H1 (cell line): ENCODE results near the gene NEDD9. TPM values are rescaled to one million over a fixed set of nuclear protein-coding genes. Genes with fewer than 3 reads are reported as not detected.

Experiments
- CTCF ChIA-PET: fragments of 300-600 bp; sonication (Branson Sonifier 250); formaldehyde crosslinking; loops from one replicate; lab custom pipeline; 2021; ENCODE audit not compliant: partially characterized antibody; lab: Charles Lee
- POLR2A ChIA-PET: fragments of 300-600 bp; sonication (Branson Sonifier 250); formaldehyde crosslinking; loops from one replicate; lab custom pipeline; 2021; ENCODE audit warnings: inconsistent platforms; ENCODE audit not compliant: partially characterized antibody; lab: Charles Lee
- DNase-seq, 2 experiments: peaks; one replicate each; pipeline versions ENCODE4 v3.0.0 to v3.0.0-alpha.2; 2010 to 2022; ENCODE audit warnings: low spot score in 2 of 2, low read depth in 1 of 2, mixed read lengths in 1 of 2
- FAIRE-seq: peaks from 2 replicates; lab custom pipeline; 2011; peaks lifted over from hg19 to GRCh38; lab: Jason Lieb, UNC
- H2AFZ ChIP-seq: 2 replicates; pipeline ENCODE4 v1.8.1; 2012; ENCODE audit warnings: low read length, inconsistent platforms
- H2AK5ac ChIP-seq: 2 replicates; pipeline ENCODE4 v1.6.1; 2013; ENCODE audit warnings: low read depth, low read length
- H2BK120ac ChIP-seq: replicated peaks from 2 replicates; pipeline ENCODE3; 2013; ENCODE audit warnings: low read depth, low read length, inconsistent platforms
- H2BK12ac ChIP-seq: 2 replicates; pipeline ENCODE4 v1.6.1; 2013; ENCODE audit warnings: low read depth, low read length
- H2BK15ac ChIP-seq: 2 replicates; pipeline ENCODE4 v1.6.1; 2013; ENCODE audit warnings: low read length
- H2BK20ac ChIP-seq: 2 replicates; pipeline ENCODE4 v1.6.1; 2013; ENCODE audit warnings: low read length
- H2BK5ac ChIP-seq: 2 replicates; pipeline ENCODE4 v1.6.1; 2013; ENCODE audit warnings: low read depth, low read length
- H3K14ac ChIP-seq: 2 replicates; pipeline ENCODE4 v1.6.1; 2013; ENCODE audit warnings: inconsistent platforms; ENCODE audit not compliant: insufficient read length
- H3K18ac ChIP-seq: 2 replicates; pipeline ENCODE4 v1.6.1; 2013; ENCODE audit warnings: low read length; ENCODE audit errors: extremely low read depth
- H3K23ac ChIP-seq: 2 replicates; pipeline ENCODE4 v1.6.1; 2013; ENCODE audit warnings: inconsistent platforms; ENCODE audit not compliant: insufficient read length
- H3K23me2 ChIP-seq: 2 replicates; pipeline ENCODE4 v1.6.1; 2013; ENCODE audit warnings: low read depth, low read length
- H3K27ac ChIP-seq: 2 replicates; pipeline ENCODE4 v1.6.1; 2011; ENCODE audit warnings: low read depth, low read length, inconsistent platforms
- H3K27me3 ChIP-seq, 4 experiments: replicated peaks in 1 of 4; 1 replicate in 1 of 4; 2 replicates in 3 of 4; pipeline versions ENCODE4 v1.6.1 to v1.8.1; 2011 to 2013; ENCODE audit warnings: low read length in 3 of 4, mild to moderate bottlenecking in 3 of 4, inconsistent platforms in 2 of 4, mixed read lengths in 2 of 4, moderate library complexity in 1 of 4; ENCODE audit not compliant: control insufficient read depth in 3 of 4, insufficient read depth in 3 of 4; ENCODE audit errors: extremely low read depth in 1 of 4
- H3K36me3 ChIP-seq, 4 experiments: 2 replicates each; pipeline versions ENCODE4 v1.6.1 to v1.8.1; 2011 to 2013; ENCODE audit warnings: mild to moderate bottlenecking in 4 of 4, low read length in 3 of 4, moderate library complexity in 2 of 4, control low read depth in 1 of 4, inconsistent platforms in 1 of 4; ENCODE audit not compliant: insufficient read depth in 4 of 4, control insufficient read depth in 2 of 4
- H3K4ac ChIP-seq: replicated peaks from 2 replicates; pipeline ENCODE3; 2013; ENCODE audit warnings: low read length, low read depth, mixed read lengths, inconsistent platforms; ENCODE audit not compliant: insufficient read length
- H3K4me1 ChIP-seq, 4 experiments: replicated peaks in 1 of 4; 1 replicate in 1 of 4; 2 replicates in 3 of 4; pipeline versions ENCODE4 v1.6.1 to v1.8.1; 2011 to 2013; ENCODE audit warnings: low read length in 3 of 4, inconsistent platforms in 2 of 4, mixed read lengths in 1 of 4; ENCODE audit not compliant: insufficient read depth in 4 of 4, control insufficient read depth in 3 of 4
- H3K4me2 ChIP-seq, 2 experiments: 2 replicates each; pipeline versions ENCODE4 v1.6.1 to v1.8.1; 2011 to 2013; ENCODE audit warnings: low read depth in 2 of 2, low read length in 2 of 2, control low read depth in 1 of 2, inconsistent platforms in 1 of 2, mild to moderate bottlenecking in 1 of 2; ENCODE audit not compliant: insufficient read depth in 1 of 2
- H3K4me3 ChIP-seq, 4 experiments: fragments of 200-600, 300-600 bp in 1 of 4; sonication (generic), shearing (Covaris generic), sonication (Bioruptor Twin) in 1 of 4; 2 replicates each; pipeline versions ENCODE4 v1.5.1 to v1.8.1; 2011 to 2016; ENCODE audit warnings: low read length in 4 of 4, low read depth in 3 of 4, control low read depth in 2 of 4, inconsistent platforms in 2 of 4, mild to moderate bottlenecking in 2 of 4, mixed read lengths in 1 of 4, moderate library complexity in 1 of 4; ENCODE audit not compliant: insufficient read depth in 2 of 4; ENCODE audit errors: extremely low read depth in 1 of 4
- H3K56ac ChIP-seq: replicated peaks from 2 replicates; pipeline ENCODE3; 2013; ENCODE audit warnings: low read depth, mild to moderate bottlenecking, mixed read lengths, low read length, inconsistent platforms; ENCODE audit not compliant: insufficient read length
- H3K79me1 ChIP-seq: 2 replicates; pipeline ENCODE4 v1.6.1; 2013; ENCODE audit warnings: low read depth, low read length, control low read depth
- H3K79me2 ChIP-seq, 2 experiments: 2 replicates each; pipeline versions ENCODE4 v1.6.1 to v1.8.1; 2012 to 2013; ENCODE audit warnings: low read length in 2 of 2, mild to moderate bottlenecking in 2 of 2, inconsistent platforms in 1 of 2; ENCODE audit not compliant: insufficient read depth in 2 of 2, control insufficient read depth in 1 of 2
- H3K9ac ChIP-seq, 4 experiments: replicated peaks in 1 of 4; 1 replicate in 1 of 4; 2 replicates in 3 of 4; pipeline versions ENCODE4 v1.6.1 to v1.8.1; 2011 to 2013; ENCODE audit warnings: low read depth in 3 of 4, low read length in 3 of 4, control low read depth in 2 of 4, mild to moderate bottlenecking in 2 of 4, moderate library complexity in 2 of 4, inconsistent platforms in 1 of 4; ENCODE audit errors: extremely low read depth in 1 of 4
- H3K9me3 ChIP-seq, 2 experiments: 2 replicates each; pipeline versions ENCODE4 v1.6.1 to v1.8.1; 2012 to 2013; ENCODE audit warnings: mild to moderate bottlenecking in 2 of 2, moderate library complexity in 2 of 2, control low read depth in 1 of 2, inconsistent platforms in 1 of 2, low read depth in 1 of 2, low read length in 1 of 2, mixed read lengths in 1 of 2; ENCODE audit not compliant: insufficient read depth in 2 of 2
- H4K20me1 ChIP-seq, 2 experiments: replicated peaks in 1 of 2; 2 replicates each; pipeline versions ENCODE3 to v1.8.1; 2011 to 2013; ENCODE audit warnings: inconsistent platforms in 2 of 2, low read length in 2 of 2, mild to moderate bottlenecking in 1 of 2; ENCODE audit not compliant: insufficient read depth in 2 of 2, control insufficient read depth in 1 of 2
- H4K5ac ChIP-seq: 2 replicates; pipeline ENCODE4 v1.6.1; 2013; ENCODE audit warnings: low read length, low read depth, mixed read lengths, inconsistent platforms; ENCODE audit not compliant: insufficient read length
- H4K8ac ChIP-seq: 2 replicates; pipeline ENCODE4 v1.8.0; 2013; ENCODE audit warnings: mild to moderate bottlenecking, moderate library complexity, low read length, inconsistent platforms; ENCODE audit not compliant: insufficient read depth; ENCODE audit errors: extremely low read depth
- H4K91ac ChIP-seq: replicated peaks from 2 replicates; pipeline ENCODE3; 2013; ENCODE audit warnings: low read length, mixed read lengths, inconsistent platforms; ENCODE audit not compliant: insufficient read length
- CTBP2 ChIP-seq: IDR thresholded peaks from 2 replicates; pipeline ENCODE4 v1.7.0; 2011; ENCODE audit warnings: borderline replicate concordance, mild to moderate bottlenecking, moderate library complexity, mixed read lengths, low read length; ENCODE audit not compliant: insufficient read depth, insufficient read length
- E2F6 ChIP-seq: IDR thresholded peaks from 2 replicates; pipeline ENCODE4 v1.6.1; 2012; ENCODE audit warnings: inconsistent platforms
- EZH2 ChIP-seq: fragments of 200-600 bp; sonication (generic); IDR thresholded peaks from 2 replicates; pipeline ENCODE4 v1.7.1; 2012; ENCODE audit warnings: low read depth, mild to moderate bottlenecking, moderate library complexity, low read length, inconsistent platforms; ENCODE audit not compliant: severe bottlenecking
- SIN3A ChIP-seq, 2 experiments: IDR thresholded peaks in 1 of 2; conservative IDR thresholded peaks in 1 of 2; 2 replicates each; pipeline ENCODE4 v1.6.1; 2011 to 2012; ENCODE audit warnings: low read length in 2 of 2, improper control_type of control experiment in 1 of 2, low read depth in 1 of 2, mild to moderate bottlenecking in 1 of 2
- SP4 ChIP-seq: IDR thresholded peaks from 2 replicates; pipeline ENCODE4 v1.6.1; 2012; ENCODE audit warnings: low read length, inconsistent platforms
- WGBS, 2 experiments: shearing (Covaris generic) in 1 of 2; methylation state at CpG; one replicate each; pipeline versions ENCODE4 v1.1.6 to v1.1.7; 2013 to 2015; ENCODE audit warnings: low lambda C conversion rate in 2 of 2, mixed read lengths in 2 of 2, inconsistent platforms in 1 of 2, low coverage in 1 of 2, missing lambda C conversion rate in 1 of 2; ENCODE audit not compliant: insufficient replicate concordance in 2 of 2, insufficient coverage in 1 of 2, insufficient read length in 1 of 2; ENCODE audit errors: extremely low coverage in 1 of 2, missing lambda C conversion rate in 1 of 2; 5-methylcytosine and 5-hydroxymethylcytosine counted together
- polyA plus RNA-seq, 7 experiments: library from polyadenylated mRNA; depleted of rRNA in 3 of 7; stranded (reverse) in 5 of 7; unstranded in 2 of 7; fragments of >200 nt in 5 of 7; fragments of 200-250 nt in 2 of 7; gene quantifications; 1 replicate in 5 of 7; 2 replicates in 1 of 7; 4 replicates in 1 of 7; pipeline versions ENCODE4 v1.2.1 to v1.2.3, GENCODE V29; 2011 to 2013; ENCODE audit warnings: missing spikeins in 2 of 7, mixed read lengths in 2 of 7
- total RNA-seq: library from RNA; stranded (reverse); fragmentation: NEBNext Ultra II Directional; extraction: Animal tissue kit (Norgen Biotek cat#: 25700); gene quantifications from 2 replicates; pipeline ENCODE4 v1.2.1, GENCODE V29; 2021
- TF ChIP-seq, protein P1 (sequence below): IDR thresholded peaks from 2 replicates; pipeline ENCODE4 v1.6.1; 2012; ENCODE audit warnings: inconsistent platforms

Gene NEDD9
- total and polyA plus RNA-seq, 2 of the 8 experiments (the other 6 are each of a cell fraction or from before 2014, with no cell fraction given) = 3.6 to 12.0 TPM

- peak; percentile 51; the same call in 1 of the 2 replicates for TF ChIP-seq E2F6
- TF ChIP-seq EZH2 = no peak
- TF ChIP-seq SP4 = no peak
- TF ChIP-seq SIN3A (conservative IDR thresholded peaks at IDR 0.05 in 1 of 2, IDR thresholded peaks at IDR 0.05 in 1 of 2; ENCODE audit: low read depth in 1 of 2, low read length in 2 of 2) = no peak
- TF ChIP-seq, protein P1, sequence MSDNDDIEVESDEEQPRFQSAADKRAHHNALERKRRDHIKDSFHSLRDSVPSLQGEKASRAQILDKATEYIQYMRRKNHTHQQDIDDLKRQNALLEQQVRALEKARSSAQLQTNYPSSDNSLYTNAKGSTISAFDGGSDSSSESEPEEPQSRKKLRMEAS = 0 out of 2 replicates have a peak, but pooled peaks have one; percentile 40
- no peak for TF ChIP-seq CTBP2
- no peaks in the 10 kb centered on the region; a peak in 1 of 7 replicates for H3K27me3 ChIP-seq
- H3K4me1 ChIP-seq = peaks cover 12 to 29% (median 25%) of the 10 kb centered on the region in 4 experiments; a peak in 6 of 7 replicates
- H3K27ac ChIP-seq = no peak overlapping the region
- ChIA-PET POLR2A (no interaction called here), CTCF (interaction anchor here (0.7 kb wide), 1 partner anchor 15 kb away, joined by 3 read pairs; no protein-coding TSS in a partner anchor)
- H4K5ac ChIP-seq = no peak overlapping the region
- FAIRE-seq (no peak), DNase-seq (no peak)
- no peaks in the 10 kb centered on the region for H3K79me2 ChIP-seq
- no peak overlapping the region; the same call in 1 of the 2 replicates for H2BK20ac ChIP-seq
- peak overlapping the region; percentile 9; the same call in 1 of the 2 replicates for H3K18ac ChIP-seq
- H3K9ac ChIP-seq = no peak overlapping the region
- H3K23me2 ChIP-seq = no peaks in the 10 kb centered on the region
- no peak overlapping the region for H2BK5ac ChIP-seq
- no peak overlapping the region for H2BK15ac ChIP-seq
- H3K9me3 ChIP-seq = no peaks in the 10 kb centered on the region
- no peak overlapping the region for H3K14ac ChIP-seq
- no peak overlapping the region for H2AK5ac ChIP-seq
- no peak overlapping the region for H2AFZ ChIP-seq
- no peaks in the 10 kb centered on the region for H3K36me3 ChIP-seq
- no peak overlapping the region for H3K56ac ChIP-seq
- H4K91ac ChIP-seq = no peak overlapping the region
- H3K4me2 ChIP-seq = no peak overlapping the region
- no peaks in the 10 kb centered on the region for H3K79me1 ChIP-seq
- no peak overlapping the region for H3K4me3 ChIP-seq
- H3K23ac ChIP-seq = no peak overlapping the region
- H2BK12ac ChIP-seq = peak overlapping the region; percentile 33; the same call in 1 of the 2 replicates
- WGBS, 2 experiments = 73% methylated on average over 3 of the region's 3 CpGs; no CpG with 5 or more reads in 1 of the 2 experiments
- H4K20me1 ChIP-seq = no peaks in the 10 kb centered on the region
- no peak overlapping the region for H4K8ac ChIP-seq
- H3K4ac ChIP-seq = peak overlapping the region; percentile 48
- H2BK120ac ChIP-seq = no peak overlapping the region
Measured at GRCh38 chr6:11201015-11201414, 31.5 kb downstream of the NEDD9 start.
